B cell (primary cell): ENCODE data around the gene IL15.

Experiments used
- EZH2 ChIP-seq: IDR thresholded peaks from 2 replicates; pipeline ENCODE4 v1.6.1; 2012; ENCODE audit warnings: borderline replicate concordance, low read depth, mild to moderate bottlenecking, moderate library complexity, low read length; ENCODE audit not compliant: insufficient read depth, poor library complexity, severe bottlenecking
- TF ChIP-seq, protein P1 (sequence below): fragments of 200-600 bp; IDR thresholded peaks from one replicate; pipeline ENCODE4 v1.8.0; 2022; ENCODE audit warnings: antibody characterized with exemption, mild to moderate bottlenecking

- TF ChIP-seq, protein P1, sequence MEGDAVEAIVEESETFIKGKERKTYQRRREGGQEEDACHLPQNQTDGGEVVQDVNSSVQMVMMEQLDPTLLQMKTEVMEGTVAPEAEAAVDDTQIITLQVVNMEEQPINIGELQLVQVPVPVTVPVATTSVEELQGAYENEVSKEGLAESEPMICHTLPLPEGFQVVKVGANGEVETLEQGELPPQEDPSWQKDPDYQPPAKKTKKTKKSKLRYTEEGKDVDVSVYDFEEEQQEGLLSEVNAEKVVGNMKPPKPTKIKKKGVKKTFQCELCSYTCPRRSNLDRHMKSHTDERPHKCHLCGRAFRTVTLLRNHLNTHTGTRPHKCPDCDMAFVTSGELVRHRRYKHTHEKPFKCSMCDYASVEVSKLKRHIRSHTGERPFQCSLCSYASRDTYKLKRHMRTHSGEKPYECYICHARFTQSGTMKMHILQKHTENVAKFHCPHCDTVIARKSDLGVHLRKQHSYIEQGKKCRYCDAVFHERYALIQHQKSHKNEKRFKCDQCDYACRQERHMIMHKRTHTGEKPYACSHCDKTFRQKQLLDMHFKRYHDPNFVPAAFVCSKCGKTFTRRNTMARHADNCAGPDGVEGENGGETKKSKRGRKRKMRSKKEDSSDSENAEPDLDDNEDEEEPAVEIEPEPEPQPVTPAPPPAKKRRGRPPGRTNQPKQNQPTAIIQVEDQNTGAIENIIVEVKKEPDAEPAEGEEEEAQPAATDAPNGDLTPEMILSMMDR = no peak
- TF ChIP-seq EZH2 = no peak
Measured at GRCh38 chr4:141771889-141772830, 135.8 kb downstream of the IL15 start.
